H1 (cell line): ENCODE data around the gene AHDC1. TPM values are rescaled to one million over a fixed set of nuclear protein-coding genes. Genes with fewer than 3 reads are reported as not detected.
A peak's percentile ranks its signal among the peaks of the same experiment; 100 is the strongest.

Source experiments
- CTCF ChIA-PET: fragments of 300-600 bp; sonication (Branson Sonifier 250); formaldehyde crosslinking; loops from one replicate; lab custom pipeline; 2021; ENCODE audit not compliant: partially characterized antibody; lab: Charles Lee
- POLR2A ChIA-PET: fragments of 300-600 bp; sonication (Branson Sonifier 250); formaldehyde crosslinking; loops from one replicate; lab custom pipeline; 2021; ENCODE audit warnings: inconsistent platforms; ENCODE audit not compliant: partially characterized antibody; lab: Charles Lee
- DNase-seq, 2 experiments: peaks; one replicate each; pipeline versions ENCODE4 v3.0.0 to v3.0.0-alpha.2; 2010 to 2022; ENCODE audit warnings: low spot score in 2 of 2, low read depth in 1 of 2, mixed read lengths in 1 of 2
- FAIRE-seq: peaks from 2 replicates; lab custom pipeline; 2011; peaks lifted over from hg19 to GRCh38; lab: Jason Lieb, UNC
- H2AFZ ChIP-seq: 2 replicates; pipeline ENCODE4 v1.8.1; 2012; ENCODE audit warnings: low read length, inconsistent platforms
- H2AK5ac ChIP-seq: 2 replicates; pipeline ENCODE4 v1.6.1; 2013; ENCODE audit warnings: low read depth, low read length
- H2BK120ac ChIP-seq: replicated peaks from 2 replicates; pipeline ENCODE3; 2013; ENCODE audit warnings: low read depth, low read length, inconsistent platforms
- H2BK12ac ChIP-seq: 2 replicates; pipeline ENCODE4 v1.6.1; 2013; ENCODE audit warnings: low read depth, low read length
- H2BK15ac ChIP-seq: 2 replicates; pipeline ENCODE4 v1.6.1; 2013; ENCODE audit warnings: low read length
- H2BK20ac ChIP-seq: 2 replicates; pipeline ENCODE4 v1.6.1; 2013; ENCODE audit warnings: low read length
- H2BK5ac ChIP-seq: 2 replicates; pipeline ENCODE4 v1.6.1; 2013; ENCODE audit warnings: low read depth, low read length
- H3K14ac ChIP-seq: 2 replicates; pipeline ENCODE4 v1.6.1; 2013; ENCODE audit warnings: inconsistent platforms; ENCODE audit not compliant: insufficient read length
- H3K18ac ChIP-seq: 2 replicates; pipeline ENCODE4 v1.6.1; 2013; ENCODE audit warnings: low read length; ENCODE audit errors: extremely low read depth
- H3K23ac ChIP-seq: 2 replicates; pipeline ENCODE4 v1.6.1; 2013; ENCODE audit warnings: inconsistent platforms; ENCODE audit not compliant: insufficient read length
- H3K23me2 ChIP-seq: 2 replicates; pipeline ENCODE4 v1.6.1; 2013; ENCODE audit warnings: low read depth, low read length
- H3K27ac ChIP-seq: 2 replicates; pipeline ENCODE4 v1.6.1; 2011; ENCODE audit warnings: low read depth, low read length, inconsistent platforms
- H3K27me3 ChIP-seq, 4 experiments: replicated peaks in 1 of 4; 1 replicate in 1 of 4; 2 replicates in 3 of 4; pipeline versions ENCODE4 v1.6.1 to v1.8.1; 2011 to 2013; ENCODE audit warnings: low read length in 3 of 4, mild to moderate bottlenecking in 3 of 4, inconsistent platforms in 2 of 4, mixed read lengths in 2 of 4, moderate library complexity in 1 of 4; ENCODE audit not compliant: control insufficient read depth in 3 of 4, insufficient read depth in 3 of 4; ENCODE audit errors: extremely low read depth in 1 of 4
- H3K36me3 ChIP-seq, 4 experiments: 2 replicates each; pipeline versions ENCODE4 v1.6.1 to v1.8.1; 2011 to 2013; ENCODE audit warnings: mild to moderate bottlenecking in 4 of 4, low read length in 3 of 4, moderate library complexity in 2 of 4, control low read depth in 1 of 4, inconsistent platforms in 1 of 4; ENCODE audit not compliant: insufficient read depth in 4 of 4, control insufficient read depth in 2 of 4
- H3K4ac ChIP-seq: replicated peaks from 2 replicates; pipeline ENCODE3; 2013; ENCODE audit warnings: low read length, low read depth, mixed read lengths, inconsistent platforms; ENCODE audit not compliant: insufficient read length
- H3K4me1 ChIP-seq, 4 experiments: replicated peaks in 1 of 4; 1 replicate in 1 of 4; 2 replicates in 3 of 4; pipeline versions ENCODE4 v1.6.1 to v1.8.1; 2011 to 2013; ENCODE audit warnings: low read length in 3 of 4, inconsistent platforms in 2 of 4, mixed read lengths in 1 of 4; ENCODE audit not compliant: insufficient read depth in 4 of 4, control insufficient read depth in 3 of 4
- H3K4me2 ChIP-seq, 2 experiments: 2 replicates each; pipeline versions ENCODE4 v1.6.1 to v1.8.1; 2011 to 2013; ENCODE audit warnings: low read depth in 2 of 2, low read length in 2 of 2, control low read depth in 1 of 2, inconsistent platforms in 1 of 2, mild to moderate bottlenecking in 1 of 2; ENCODE audit not compliant: insufficient read depth in 1 of 2
- H3K4me3 ChIP-seq, 4 experiments: fragments of 200-600, 300-600 bp in 1 of 4; sonication (generic), shearing (Covaris generic), sonication (Bioruptor Twin) in 1 of 4; 2 replicates each; pipeline versions ENCODE4 v1.5.1 to v1.8.1; 2011 to 2016; ENCODE audit warnings: low read length in 4 of 4, low read depth in 3 of 4, control low read depth in 2 of 4, inconsistent platforms in 2 of 4, mild to moderate bottlenecking in 2 of 4, mixed read lengths in 1 of 4, moderate library complexity in 1 of 4; ENCODE audit not compliant: insufficient read depth in 2 of 4; ENCODE audit errors: extremely low read depth in 1 of 4
- H3K56ac ChIP-seq: replicated peaks from 2 replicates; pipeline ENCODE3; 2013; ENCODE audit warnings: low read depth, mild to moderate bottlenecking, mixed read lengths, low read length, inconsistent platforms; ENCODE audit not compliant: insufficient read length
- H3K79me1 ChIP-seq: 2 replicates; pipeline ENCODE4 v1.6.1; 2013; ENCODE audit warnings: low read depth, low read length, control low read depth
- H3K79me2 ChIP-seq, 2 experiments: 2 replicates each; pipeline versions ENCODE4 v1.6.1 to v1.8.1; 2012 to 2013; ENCODE audit warnings: low read length in 2 of 2, mild to moderate bottlenecking in 2 of 2, inconsistent platforms in 1 of 2; ENCODE audit not compliant: insufficient read depth in 2 of 2, control insufficient read depth in 1 of 2
- H3K9ac ChIP-seq, 4 experiments: replicated peaks in 1 of 4; 1 replicate in 1 of 4; 2 replicates in 3 of 4; pipeline versions ENCODE4 v1.6.1 to v1.8.1; 2011 to 2013; ENCODE audit warnings: low read depth in 3 of 4, low read length in 3 of 4, control low read depth in 2 of 4, mild to moderate bottlenecking in 2 of 4, moderate library complexity in 2 of 4, inconsistent platforms in 1 of 4; ENCODE audit errors: extremely low read depth in 1 of 4
- H3K9me3 ChIP-seq, 2 experiments: 2 replicates each; pipeline versions ENCODE4 v1.6.1 to v1.8.1; 2012 to 2013; ENCODE audit warnings: mild to moderate bottlenecking in 2 of 2, moderate library complexity in 2 of 2, control low read depth in 1 of 2, inconsistent platforms in 1 of 2, low read depth in 1 of 2, low read length in 1 of 2, mixed read lengths in 1 of 2; ENCODE audit not compliant: insufficient read depth in 2 of 2
- H4K20me1 ChIP-seq, 2 experiments: replicated peaks in 1 of 2; 2 replicates each; pipeline versions ENCODE3 to v1.8.1; 2011 to 2013; ENCODE audit warnings: inconsistent platforms in 2 of 2, low read length in 2 of 2, mild to moderate bottlenecking in 1 of 2; ENCODE audit not compliant: insufficient read depth in 2 of 2, control insufficient read depth in 1 of 2
- H4K5ac ChIP-seq: 2 replicates; pipeline ENCODE4 v1.6.1; 2013; ENCODE audit warnings: low read length, low read depth, mixed read lengths, inconsistent platforms; ENCODE audit not compliant: insufficient read length
- H4K8ac ChIP-seq: 2 replicates; pipeline ENCODE4 v1.8.0; 2013; ENCODE audit warnings: mild to moderate bottlenecking, moderate library complexity, low read length, inconsistent platforms; ENCODE audit not compliant: insufficient read depth; ENCODE audit errors: extremely low read depth
- H4K91ac ChIP-seq: replicated peaks from 2 replicates; pipeline ENCODE3; 2013; ENCODE audit warnings: low read length, mixed read lengths, inconsistent platforms; ENCODE audit not compliant: insufficient read length
- CBX8 ChIP-seq: fragments of 300-800, 300-1000 bp; sonication (generic); IDR thresholded peaks from 2 replicates; pipeline ENCODE4 v1.7.1; 2016; ENCODE audit warnings: low read depth, low read length, borderline replicate concordance
- EP300 ChIP-seq, 2 experiments: IDR thresholded peaks; 1 replicate in 1 of 2; 2 replicates in 1 of 2; pipeline ENCODE4 v1.6.1; 2011 to 2012; ENCODE audit warnings: low read depth in 2 of 2, low read length in 2 of 2, mild to moderate bottlenecking in 2 of 2, borderline replicate concordance in 1 of 2, inconsistent platforms in 1 of 2, moderate library complexity in 1 of 2
- EZH2 ChIP-seq: fragments of 200-600 bp; sonication (generic); IDR thresholded peaks from 2 replicates; pipeline ENCODE4 v1.7.1; 2012; ENCODE audit warnings: low read depth, mild to moderate bottlenecking, moderate library complexity, low read length, inconsistent platforms; ENCODE audit not compliant: severe bottlenecking
- FOSL1 ChIP-seq: IDR thresholded peaks from 2 replicates; pipeline ENCODE4 v1.6.1; 2011; ENCODE audit warnings: mild to moderate bottlenecking, low read depth, low read length, moderate library complexity; ENCODE audit not compliant: insufficient read depth
- JUN ChIP-seq: IDR thresholded peaks from 2 replicates; pipeline ENCODE4 v1.6.1; 2011; ENCODE audit warnings: low read depth, mild to moderate bottlenecking, improper control_type of control experiment, low read length
- KDM1A ChIP-seq: fragments of 200-600, 300-600 bp; sonication (generic); IDR thresholded peaks from 2 replicates; pipeline ENCODE4 v1.7.1; 2016; ENCODE audit warnings: mild to moderate bottlenecking, low read length, borderline replicate concordance
- MAX ChIP-seq: IDR thresholded peaks from 2 replicates; pipeline ENCODE4 v1.6.1; 2012; ENCODE audit warnings: inconsistent platforms
- RFX5 ChIP-seq: IDR thresholded peaks from 2 replicates; pipeline ENCODE4 v1.6.1; 2011; ENCODE audit warnings: low read depth, low read length, improper control_type of control experiment, borderline replicate concordance
- TAF7 ChIP-seq: optimal IDR thresholded peaks from 2 replicates; pipeline ENCODE3; 2011; ENCODE audit warnings: low read depth, mild to moderate bottlenecking, inconsistent platforms, low read length, moderate library complexity, borderline replicate concordance
- TEAD4 ChIP-seq: IDR thresholded peaks from 2 replicates; pipeline ENCODE4 v1.6.1; 2012; ENCODE audit warnings: low read depth, low read length, inconsistent platforms, mixed read lengths
- ZNF274 ChIP-seq: IDR thresholded peaks from 2 replicates; pipeline ENCODE4 v1.7.0; 2012; ENCODE audit warnings: low read length, borderline replicate concordance; ENCODE audit errors: extremely low read depth
- WGBS, 2 experiments: shearing (Covaris generic) in 1 of 2; methylation state at CpG; one replicate each; pipeline versions ENCODE4 v1.1.6 to v1.1.7; 2013 to 2015; ENCODE audit warnings: low lambda C conversion rate in 2 of 2, mixed read lengths in 2 of 2, inconsistent platforms in 1 of 2, low coverage in 1 of 2, missing lambda C conversion rate in 1 of 2; ENCODE audit not compliant: insufficient replicate concordance in 2 of 2, insufficient coverage in 1 of 2, insufficient read length in 1 of 2; ENCODE audit errors: extremely low coverage in 1 of 2, missing lambda C conversion rate in 1 of 2; 5-methylcytosine and 5-hydroxymethylcytosine counted together
- polyA plus RNA-seq, 7 experiments: library from polyadenylated mRNA; depleted of rRNA in 3 of 7; stranded (reverse) in 5 of 7; unstranded in 2 of 7; fragments of >200 nt in 5 of 7; fragments of 200-250 nt in 2 of 7; gene quantifications; 1 replicate in 5 of 7; 2 replicates in 1 of 7; 4 replicates in 1 of 7; pipeline versions ENCODE4 v1.2.1 to v1.2.3, GENCODE V29; 2011 to 2013; ENCODE audit warnings: missing spikeins in 2 of 7, mixed read lengths in 2 of 7
- total RNA-seq: library from RNA; stranded (reverse); fragmentation: NEBNext Ultra II Directional; extraction: Animal tissue kit (Norgen Biotek cat#: 25700); gene quantifications from 2 replicates; pipeline ENCODE4 v1.2.1, GENCODE V29; 2021

The AHDC1 gene
- total and polyA plus RNA-seq, 2 of the 8 experiments (the other 6 are each of a cell fraction or from before 2014, with no cell fraction given): 4.4 to 35.1 TPM

- no peak overlapping the region for H2AK5ac ChIP-seq
- H2BK5ac ChIP-seq: no peak overlapping the region; the same call in 1 of the 2 replicates
- H4K91ac ChIP-seq: no peak overlapping the region
- H3K9ac ChIP-seq: no peak overlapping the region
- H3K4me1 ChIP-seq: peaks cover 0 to 14% (median 6%) of the 10 kb centered on the region in 4 experiments; a peak in 5 of 7 replicates
- no peaks in the 10 kb centered on the region for H3K9me3 ChIP-seq
- H3K27ac ChIP-seq: no peak overlapping the region
- H3K18ac ChIP-seq: no peak overlapping the region; the same call in 1 of the 2 replicates
- FAIRE-seq (no peak), DNase-seq (no peak)
- H2BK20ac ChIP-seq: peak overlapping the region; percentile 61; the same call in 1 of the 2 replicates
- H3K4me2 ChIP-seq: no peak overlapping the region
- no peak overlapping the region for H3K56ac ChIP-seq
- H4K8ac ChIP-seq: no peak overlapping the region
- H2BK15ac ChIP-seq: no peak overlapping the region
- H3K14ac ChIP-seq: no peak overlapping the region
- no peak overlapping the region for H4K5ac ChIP-seq
- no peak overlapping the region for H2BK120ac ChIP-seq
- H3K79me1 ChIP-seq: no peaks in the 10 kb centered on the region
- WGBS, 2 experiments: 84% methylated on average over 6 of the region's 6 CpGs; no CpG with 5 or more reads in 1 of the 2 experiments
- H2AFZ ChIP-seq: no peak overlapping the region
- ChIA-PET POLR2A (interaction anchor here (0.6 to 2.3 kb wide), 4 partner anchors 18 to 79 kb away, joined by 3 to 10 read pairs (median 3); no protein-coding TSS in a partner anchor), CTCF (interaction anchor here (0.6 to 7.1 kb wide), 21 partner anchors 8 to 212 kb away, joined by 3 to 48 read pairs (median 4); no protein-coding TSS in a partner anchor)
- H3K23ac ChIP-seq: no peak overlapping the region
- H2BK12ac ChIP-seq: no peak overlapping the region
- no peaks in the 10 kb centered on the region for H3K79me2 ChIP-seq
- no peaks in the 10 kb centered on the region for H3K23me2 ChIP-seq
- no peaks in the 10 kb centered on the region for H3K27me3 ChIP-seq
- H3K36me3 ChIP-seq: no peaks in the 10 kb centered on the region
- no peak overlapping the region for H3K4ac ChIP-seq
- H3K4me3 ChIP-seq: no peak overlapping the region
- H4K20me1 ChIP-seq: no peaks in the 10 kb centered on the region
- no peak for TF ChIP-seq CBX8
- peak; percentile 91; the same call in 1 of the 2 replicates for TF ChIP-seq KDM1A
- no peak for TF ChIP-seq EZH2
- TF ChIP-seq FOSL1: no peak
- no peak for TF ChIP-seq JUN
- TF ChIP-seq TEAD4: no peak
- no peak for TF ChIP-seq ZNF274
- TF ChIP-seq EP300 (IDR thresholded peaks at IDR 0.05; ENCODE audit: borderline replicate concordance in 1 of 2, low read depth in 2 of 2, low read length in 2 of 2): no peak
- no peak for TF ChIP-seq TAF7
- TF ChIP-seq RFX5: no peak
- TF ChIP-seq MAX: peak; percentile 88
Observed at GRCh38 chr1:27507960-27508665, 95.8 kb downstream of the AHDC1 start.
